ENCODE results near the gene GRIK2.

GRIK2 gene

GRCh38 chr6:101650402-101651100 is 257.0 kb downstream of the GRIK2 start:
- DNase-seq: no peak

GRCh38 chr6:101652079-101652478 is 258.6 kb downstream of the GRIK2 start:
- DNase-seq: no peak

GRCh38 chr6:101655109-101655508 is 261.6 kb downstream of the GRIK2 start:
- no peak for DNase-seq

- DNase-seq: no peak
Observed at GRCh38 chr6:101662111-101662897, 268.8 kb downstream of the GRIK2 start.

GRCh38 chr6:101663100-101663499 is 269.6 kb downstream of the GRIK2 start:
- DNase-seq: no peak

GRCh38 chr6:101666256-101666655 is 272.7 kb downstream of the GRIK2 start:
- no peak for DNase-seq

GRCh38 chr6:101668496-101669030 is 275.1 kb downstream of the GRIK2 start:
- no peak for DNase-seq

GRCh38 chr6:101676187-101676586 is 282.7 kb downstream of the GRIK2 start:
- no peak for DNase-seq

GRCh38 chr6:101682937-101683336 is 289.4 kb downstream of the GRIK2 start:
- no peak for DNase-seq

- DNase-seq: no peak
Observed at GRCh38 chr6:101683884-101684283, 290.4 kb downstream of the GRIK2 start.

- no peak for DNase-seq
Observed at GRCh38 chr6:101686653-101687052, 293.1 kb downstream of the GRIK2 start.

GRCh38 chr6:101689156-101689555 is 295.6 kb downstream of the GRIK2 start:
- DNase-seq: no peak

GRCh38 chr6:101689695-101690094 is 296.2 kb downstream of the GRIK2 start:
- DNase-seq: no peak

- DNase-seq: no peak
Observed at GRCh38 chr6:101700655-101701054, 307.1 kb downstream of the GRIK2 start.

- no peak for DNase-seq
Observed at GRCh38 chr6:101703311-101703710, 309.8 kb downstream of the GRIK2 start.

- no peak for DNase-seq
Observed at GRCh38 chr6:101705866-101706265, 312.4 kb downstream of the GRIK2 start.

GRCh38 chr6:101706576-101706975 is 313.1 kb downstream of the GRIK2 start:
- no peak for DNase-seq

GRCh38 chr6:101711518-101711917 is 318.0 kb downstream of the GRIK2 start:
- peak in 1 of 2 experiments; percentile 19 for DNase-seq

GRCh38 chr6:101716387-101716786 is 322.9 kb downstream of the GRIK2 start:
- DNase-seq: no peak

GRCh38 chr6:101716810-101717209 is 323.3 kb downstream of the GRIK2 start:
- no peak for DNase-seq

- DNase-seq: no peak
Observed at GRCh38 chr6:101719521-101719920, 326.0 kb downstream of the GRIK2 start.

- no peak for DNase-seq
Observed at GRCh38 chr6:101722471-101722870, 329.0 kb downstream of the GRIK2 start.

GRCh38 chr6:101722991-101723579 is 329.6 kb downstream of the GRIK2 start:
- DNase-seq: no peak

GRCh38 chr6:101728388-101728787 is 334.9 kb downstream of the GRIK2 start:
- DNase-seq: no peak
